Occipital lobe (tissue), 2 donors: ENCODE data around the gene MMP23B. TPM values are rescaled to one million over a fixed set of nuclear protein-coding genes. Genes with fewer than 3 reads are reported as not detected.
A peak's percentile ranks its signal among the peaks of the same experiment; 100 is the strongest.

Experiments used
- DNase-seq: peaks from one replicate; lab custom pipeline; 2025; lab: John Stamatoyannopoulos, UW
- total RNA-seq: library from RNA; depleted of rRNA; stranded (reverse); fragments of >200 nt; gene quantifications from one replicate; pipeline ENCODE4 v1.2.3, GENCODE V29; 2014

The MMP23B gene
- total RNA-seq, 1 donor from 2014 or later = 0.31 TPM

GRCh38 chr1:1602304-1602967, 29.5 kb upstream of the MMP23B start:
- no peak for DNase-seq

- DNase-seq = no peak
These were observed 28.9 kb upstream of the MMP23B start for GRCh38 chr1:1602968-1603506.

- DNase-seq = no peak
These were observed 28.2 kb upstream of the MMP23B start for GRCh38 chr1:1603671-1604373.

- DNase-seq = no peak
These were observed 27.5 kb upstream of the MMP23B start for GRCh38 chr1:1604374-1605033.

- DNase-seq = no peak
These were observed 26.9 kb upstream of the MMP23B start for GRCh38 chr1:1605034-1605591.

- DNase-seq = no peak
These were observed 26.2 kb upstream of the MMP23B start for GRCh38 chr1:1605724-1606123.

GRCh38 chr1:1606232-1606631, 25.7 kb upstream of the MMP23B start:
- no peak for DNase-seq

GRCh38 chr1:1609822-1610485, 22.0 kb upstream of the MMP23B start:
- DNase-seq = no peak

GRCh38 chr1:1610796-1611195, 21.2 kb upstream of the MMP23B start:
- no peak for DNase-seq

GRCh38 chr1:1612104-1612400, 19.9 kb upstream of the MMP23B start:
- no peak for DNase-seq

- no peak for DNase-seq
These were observed 18.4 kb upstream of the MMP23B start for GRCh38 chr1:1613509-1614082.

GRCh38 chr1:1614204-1614953, 17.6 kb upstream of the MMP23B start:
- peak; percentile 41 for DNase-seq

- DNase-seq = no peak
These were observed 17.1 kb upstream of the MMP23B start for GRCh38 chr1:1614954-1615255.

GRCh38 chr1:1615256-1616044, 16.5 kb upstream of the MMP23B start, which contains the start of gene MIB2:
Gene MIB2, plus strand, starts transcription at chr1:1615500. Its CDS starts 7,953 bp downstream, at chr1:1623453.
- DNase-seq = peak; percentile 94

GRCh38 chr1:1616045-1616790, 15.8 kb upstream of the MMP23B start:
- no peak for DNase-seq

- DNase-seq = no peak
These were observed 15.1 kb upstream of the MMP23B start for GRCh38 chr1:1616838-1617237.

- no peak for DNase-seq
These were observed 14.5 kb upstream of the MMP23B start for GRCh38 chr1:1617516-1617915.

GRCh38 chr1:1617925-1618324, 14.0 kb upstream of the MMP23B start:
- DNase-seq = no peak

GRCh38 chr1:1618396-1619068, 13.4 kb upstream of the MMP23B start:
- DNase-seq = no peak
